Measurements from ENCODE around the gene MIOS.

GRCh38 chr7:7628476-7628875, 61.8 kb downstream of the MIOS start:
- TF ChIP-seq CTCF (IDR thresholded peaks at IDR 0.05; ENCODE audit: poor library complexity) (no peak), EZH2 (IDR thresholded peaks at IDR 0.05; ENCODE audit: borderline replicate concordance) (no peak)

Data from hepatocyte (in vitro differentiated cells).